Measurements from ENCODE around the gene ZNF710. TPM values are rescaled to one million over a fixed set of nuclear protein-coding genes. Genes with fewer than 3 reads are reported as not detected.

ZNF710 gene
- total RNA-seq, 1 experiment from 2014 or later = 40.7 TPM

GRCh38 chr15:90038632-90039095 lies 37.5 kb downstream of the ZNF710 start:
- Histone ChIP-seq H3K56ac (ENCODE audit: insufficient read length, low read depth, low read length) (no peak overlapping the region), H4K5ac (ENCODE audit: insufficient read length, low read depth, low read length) (no peak overlapping the region), H3K18ac (ENCODE audit: insufficient read length, low read depth, low read length) (no peak overlapping the region), H3K23me2 (ENCODE audit: insufficient read length, low read depth, low read length, poor library complexity, severe bottlenecking) (no peaks in the 10 kb centered on the region), H3K27me3 (ENCODE audit: insufficient read depth, low read length) (no peaks in the 10 kb centered on the region), H3T11ph (ENCODE audit: low read length) (no peak overlapping the region), H3K79me1 (ENCODE audit: insufficient read depth, low read depth, low read length, poor library complexity, severe bottlenecking) (no peaks in the 10 kb centered on the region), H3K4ac (ENCODE audit: low read depth, low read length) (no peak overlapping the region), H2BK20ac (ENCODE audit: low read depth, low read length, poor library complexity, severe bottlenecking) (no peak overlapping the region), H4K91ac (ENCODE audit: insufficient read length, low read depth, low read length) (no peak overlapping the region), H4K8ac (replicated peaks; ENCODE audit: insufficient read length, low read depth, low read length) (no peak overlapping the region), H3K9ac (ENCODE audit: extremely low read depth, insufficient read length, low read length) (no peak overlapping the region), H4K20me1 (ENCODE audit: control insufficient read depth, insufficient read depth, insufficient read length) (no peaks in the 10 kb centered on the region), H2BK5ac (ENCODE audit: insufficient read length, low read length) (no peak overlapping the region), H2BK120ac (ENCODE audit: low read depth, low read length, poor library complexity, severe bottlenecking) (no peak overlapping the region), H2BK12ac (ENCODE audit: insufficient read length, low read depth, low read length) (no peak overlapping the region), H3K79me2 (ENCODE audit: insufficient read depth, low read length) (0 out of 2 replicates have a peak, but pooled peaks cover 2% of the 10 kb centered on the region), H3K27ac (ENCODE audit: insufficient read length, low read depth, low read length) (no peak overlapping the region), H3K9me3 (ENCODE audit: control insufficient read depth, low read depth, low read length) (no peaks in the 10 kb centered on the region), H3K4me1 (ENCODE audit: insufficient read depth, low read length) (peaks cover 11% of the 10 kb centered on the region; the same call in 1 of the 2 replicates), H2AFZ (ENCODE audit: low read length) (no peak overlapping the region), H2AK5ac (ENCODE audit: insufficient read length, low read length) (no peak overlapping the region), H3K23ac (ENCODE audit: insufficient read length, low read depth, low read length) (no peak overlapping the region), H3K4me2 (ENCODE audit: insufficient read depth, insufficient read length, low read length) (no peak overlapping the region), H2BK15ac (ENCODE audit: low read depth, low read length) (no peak overlapping the region), H3K14ac (ENCODE audit: insufficient read depth, low read length) (no peak overlapping the region)
- no peak for DNase-seq
- no CpG with 5 or more reads among the region's 3 CpGs for WGBS (ENCODE audit: extremely low coverage, insufficient read length, low lambda C conversion rate)
- H3K9me3 Mint-ChIP-seq = no peaks in the 10 kb centered on the region
- H3K36me3 Mint-ChIP-seq (ENCODE audit: insufficient read depth in 1 of 3, low read depth in 3 of 3) = no peaks in the 10 kb centered on the region
- peaks cover 56 to 68% of the 10 kb centered on the region in 2 experiments for H3K4me1 Mint-ChIP-seq
- TF ChIP-seq, protein P1, sequence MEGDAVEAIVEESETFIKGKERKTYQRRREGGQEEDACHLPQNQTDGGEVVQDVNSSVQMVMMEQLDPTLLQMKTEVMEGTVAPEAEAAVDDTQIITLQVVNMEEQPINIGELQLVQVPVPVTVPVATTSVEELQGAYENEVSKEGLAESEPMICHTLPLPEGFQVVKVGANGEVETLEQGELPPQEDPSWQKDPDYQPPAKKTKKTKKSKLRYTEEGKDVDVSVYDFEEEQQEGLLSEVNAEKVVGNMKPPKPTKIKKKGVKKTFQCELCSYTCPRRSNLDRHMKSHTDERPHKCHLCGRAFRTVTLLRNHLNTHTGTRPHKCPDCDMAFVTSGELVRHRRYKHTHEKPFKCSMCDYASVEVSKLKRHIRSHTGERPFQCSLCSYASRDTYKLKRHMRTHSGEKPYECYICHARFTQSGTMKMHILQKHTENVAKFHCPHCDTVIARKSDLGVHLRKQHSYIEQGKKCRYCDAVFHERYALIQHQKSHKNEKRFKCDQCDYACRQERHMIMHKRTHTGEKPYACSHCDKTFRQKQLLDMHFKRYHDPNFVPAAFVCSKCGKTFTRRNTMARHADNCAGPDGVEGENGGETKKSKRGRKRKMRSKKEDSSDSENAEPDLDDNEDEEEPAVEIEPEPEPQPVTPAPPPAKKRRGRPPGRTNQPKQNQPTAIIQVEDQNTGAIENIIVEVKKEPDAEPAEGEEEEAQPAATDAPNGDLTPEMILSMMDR (conservative IDR thresholded peaks at IDR 0.05) = no peak
- no peak overlapping the region; a peak in 1 of 5 replicates for H3K4me3 Mint-ChIP-seq
- no peaks in the 10 kb centered on the region; the same call in 1 of the 2 replicates for H3K27me3 Mint-ChIP-seq (ENCODE audit: low read depth)
- peak overlapping the region in 2 of 3 experiments; percentile 1 to 15; a peak in 2 of 7 replicates for H3K27ac Mint-ChIP-seq
